Kidney (tissue), 14 donors: ENCODE measurements around the gene PDLIM7. TPM values are rescaled to one million over a fixed set of nuclear protein-coding genes. Genes with fewer than 3 reads are reported as not detected.

ENCODE experiments used
- DNase-seq, 5 donors: peaks; one replicate each; pipeline ENCODE4 v3.0.0-alpha.2; 2013 to 2020
- FAIRE-seq: peaks from 2 replicates; lab custom pipeline; 2012; peaks lifted over from hg19 to GRCh38; lab: Jason Lieb, UNC
- H3K27ac ChIP-seq, 2 donors: one replicate each; pipeline ENCODE4 v1.7.0; 2013; ENCODE audit warnings: low read depth in 2 of 2, low read length in 2 of 2, inconsistent platforms in 1 of 2
- H3K27me3 ChIP-seq: one replicate; pipeline ENCODE4 v1.7.1; 2013; ENCODE audit warnings: low read length, inconsistent platforms; ENCODE audit not compliant: control insufficient read depth, insufficient read depth
- H3K36me3 ChIP-seq, 3 donors: one replicate each; pipeline versions ENCODE4 v1.7.0 to v1.7.1; 2013; ENCODE audit warnings: low read length in 3 of 3, control low read depth in 1 of 3, inconsistent platforms in 1 of 3; ENCODE audit not compliant: insufficient read depth in 3 of 3, control insufficient read depth in 2 of 3
- H3K4me1 ChIP-seq, 3 donors: one replicate each; pipeline versions ENCODE4 v1.7.0 to v1.7.1; 2013; ENCODE audit warnings: low read length in 3 of 3, inconsistent platforms in 1 of 3, low read depth in 1 of 3; ENCODE audit not compliant: control insufficient read depth in 2 of 3, insufficient read depth in 2 of 3
- H3K4me3 ChIP-seq, 3 donors: one replicate each; pipeline versions ENCODE4 v1.7.0 to v1.8.1; 2013; ENCODE audit warnings: low read length in 3 of 3, control low read depth in 1 of 3, inconsistent platforms in 1 of 3
- H3K9ac ChIP-seq, 3 donors: one replicate each; pipeline versions ENCODE4 v1.7.0 to v1.7.1; 2013; ENCODE audit warnings: low read length in 3 of 3, control low read depth in 1 of 3, inconsistent platforms in 1 of 3
- H3K9me3 ChIP-seq, 3 donors: one replicate each; pipeline versions ENCODE4 v1.7.0 to v1.7.1; 2013; ENCODE audit warnings: low read length in 3 of 3, control low read depth in 1 of 3, inconsistent platforms in 1 of 3; ENCODE audit not compliant: control insufficient read depth in 2 of 3, insufficient read depth in 1 of 3
- CTCF ChIP-seq: IDR thresholded peaks from 3 replicates; pipeline ENCODE4 v1.5.1; 2012; ENCODE audit warnings: mild to moderate bottlenecking, moderate library complexity, borderline replicate concordance; ENCODE audit not compliant: insufficient read depth; ENCODE audit errors: extremely low read depth
- intact Hi-C: fragments of 100-400 bp; cut with DNase I; formaldehyde crosslinking; loops from one replicate; pipeline ENCODE4 v1.11.1; 2022
- polyA plus RNA-seq: library from polyadenylated mRNA; stranded (reverse); fragments of 350-450 nt; fragmentation: Illumina TruSeq; extraction: RNeasy Lipid Tissue Mini Kit (QIAGEN cat#74804); gene quantifications from one replicate; pipeline ENCODE4 v1.2.3, GENCODE V29; 2014; ENCODE audit warnings: low read depth, low replicate concordance; ENCODE audit not compliant: insufficient read depth
- total RNA-seq: library from RNA; stranded (reverse); fragmentation: NEBNext Ultra II Directional; extraction: Animal tissue kit (Norgen Biotek cat#: 25700); gene quantifications from one replicate; pipeline ENCODE4 v1.2.1, GENCODE V29; 2021
- donor health status: control.
- donor health status: control.
- donor health status: control.
- donor health status: control.
- donor health status: control.
- donor health status: DM: yes; HTN: yes; CAD: no.
- donor health status: Normal renal cell carcinoma (clear cell type).

PDLIM7 gene
- total and polyA plus RNA-seq, 2 donors from 2014 or later, result 46.4 to 89.7 TPM

- no peak overlapping the region for H3K4me3 ChIP-seq
- intact Hi-C loops, result no loop called here
- H3K9me3 ChIP-seq, result no peaks in the 10 kb centered on the region
- peaks cover 2 to 58% (median 54%) of the 10 kb centered on the region in 3 donors for H3K36me3 ChIP-seq
- no peak for TF ChIP-seq CTCF
- FAIRE-seq (no peak), DNase-seq (no peak)
- no peak overlapping the region for H3K27ac ChIP-seq
- no peaks in the 10 kb centered on the region for H3K4me1 ChIP-seq
- H3K9ac ChIP-seq, result no peak overlapping the region
- no peaks in the 10 kb centered on the region for H3K27me3 ChIP-seq
Measured at GRCh38 chr5:177530638-177531037, 33.2 kb upstream of the PDLIM7 start.

GRCh38 chr5:177529247-177530203 is 32.1 kb upstream of the PDLIM7 start:
- no peak overlapping the region for H3K27ac ChIP-seq
- no peaks in the 10 kb centered on the region for H3K27me3 ChIP-seq
- TF ChIP-seq CTCF, result no peak
- FAIRE-seq, result no peak
- no peak for DNase-seq
- no peak overlapping the region for H3K9ac ChIP-seq
- H3K36me3 ChIP-seq, result peaks cover 2 to 61% (median 57%) of the 10 kb centered on the region in 3 donors
- no peaks in the 10 kb centered on the region for H3K4me1 ChIP-seq
- intact Hi-C loops, result no loop called here
- no peak overlapping the region for H3K4me3 ChIP-seq
- H3K9me3 ChIP-seq, result no peaks in the 10 kb centered on the region

- peaks cover 2 to 61% (median 55%) of the 10 kb centered on the region in 3 donors for H3K36me3 ChIP-seq
Measured at GRCh38 chr5:177528631-177529030, 31.2 kb upstream of the PDLIM7 start.

More at GRCh38 chr5:177528631-177529030, 31.2 kb upstream of the PDLIM7 start:
- FAIRE-seq (no peak), DNase-seq (no peak)
- Histone ChIP-seq H3K27me3 (no peaks in the 10 kb centered on the region), H3K4me1 (no peaks in the 10 kb centered on the region), H3K27ac (no peak overlapping the region), H3K9me3 (no peaks in the 10 kb centered on the region), H3K4me3 (no peak overlapping the region), H3K9ac (no peak overlapping the region)
- intact Hi-C loops, result no loop called here
- no peak for TF ChIP-seq CTCF
